Stimulated activated CD8-positive, alpha-beta memory T cell treated with anti-CD3 and anti-CD28 coated beads, Interleukin-15, amount 100 ng/mL, for 48 hours (primary cell): Measurements from ENCODE around the gene LRRC55.
"Not testable (repeated sequence)": the region's sequence is repeated elsewhere in the genome, so short reads cannot be mapped to it uniquely, and the experiment has no call there.

Experiments used
- DNase-seq, 2 donors: peaks; one replicate each; pipeline ENCODE4 v3.0.0-alpha.2; 2020; ENCODE audit warnings: low read depth in 2 of 2

Gene LRRC55

GRCh38 chr11:57161351-57161750 is 20.4 kb upstream of the LRRC55 start:
- no peak for DNase-seq

- no peak for DNase-seq
Measured at GRCh38 chr11:57162179-57162898, 19.4 kb upstream of the LRRC55 start.

GRCh38 chr11:57163160-57163868 is 18.4 kb upstream of the LRRC55 start:
- no peak for DNase-seq

GRCh38 chr11:57164317-57164716 is 17.4 kb upstream of the LRRC55 start:
- DNase-seq: no peak

GRCh38 chr11:57167125-57167846 is 14.5 kb upstream of the LRRC55 start:
- no peak for DNase-seq

- not testable (repeated sequence) for DNase-seq
Measured at GRCh38 chr11:57169732-57170313, 11.9 kb upstream of the LRRC55 start.

GRCh38 chr11:57172031-57172430 is 9.7 kb upstream of the LRRC55 start:
- no peak for DNase-seq

- no peak for DNase-seq
Measured at GRCh38 chr11:57174656-57175055, 7.1 kb upstream of the LRRC55 start.

- no peak for DNase-seq
Measured at GRCh38 chr11:57175478-57175877, 6.3 kb upstream of the LRRC55 start.

- DNase-seq: no peak
Measured at GRCh38 chr11:57178334-57178733, 3.4 kb upstream of the LRRC55 start.

- DNase-seq: no peak
Measured at GRCh38 chr11:57179681-57180080, 2.1 kb upstream of the LRRC55 start.

- DNase-seq: no peak
Measured at GRCh38 chr11:57180081-57180561, 1.6 kb upstream of the LRRC55 start.

GRCh38 chr11:57180964-57181363 is 789 bp upstream of the LRRC55 start:
- no peak for DNase-seq

GRCh38 chr11:57182896-57183295 is 1.1 kb downstream of the LRRC55 start:
- no peak for DNase-seq

- no peak for DNase-seq
Measured at GRCh38 chr11:57190548-57190947, 8.8 kb downstream of the LRRC55 start.

GRCh38 chr11:57191311-57192219 is 9.8 kb downstream of the LRRC55 start:
- no peak for DNase-seq

- DNase-seq: no peak
Measured at GRCh38 chr11:57192316-57192715, 10.6 kb downstream of the LRRC55 start.

GRCh38 chr11:57196596-57196995 is 14.8 kb downstream of the LRRC55 start:
- DNase-seq: no peak

GRCh38 chr11:57197762-57198161 is 16.0 kb downstream of the LRRC55 start:
- DNase-seq: no peak

- DNase-seq: no peak
Measured at GRCh38 chr11:57199330-57199729, 17.6 kb downstream of the LRRC55 start.

- no peak for DNase-seq
Measured at GRCh38 chr11:57200917-57201316, 19.2 kb downstream of the LRRC55 start.
